Spleen (tissue), 7 donors: ENCODE data around the gene RIPOR2.

Source experiments
- POLR2A ChIP-seq, 3 donors: fragments of 450-650 bp; IDR thresholded peaks; one replicate each; pipeline ENCODE4 v1.5.1; 2017; ENCODE audit warnings: antibody characterized with exemption in 3 of 3, mild to moderate bottlenecking in 1 of 3
- TF ChIP-seq, protein P1 (sequence below), 11 experiments: fragments of 200-600 bp in 7 of 11; fragments of 450-650 bp in 4 of 11; sonication (generic) in 4 of 11; IDR thresholded peaks in 8 of 11; conservative IDR thresholded peaks in 3 of 11; 1 replicate in 7 of 11; 2 replicates in 4 of 11; pipeline versions ENCODE4 v1.4.0 to v1.8.0; 2016 to 2021; ENCODE audit warnings: antibody characterized with exemption in 11 of 11, inconsistent platforms in 4 of 11, mild to moderate bottlenecking in 1 of 11
- donor health status: DM: no; HTN: no; CAD: no; lungs with moderate emphysema.
- donor health status: DM: no; HTN: no; CAD: no.
- donor health status: DM: no; HTN: no; CAD: no.

- no peak for TF ChIP-seq POLR2A (IDR thresholded peaks at IDR 0.05)
- TF ChIP-seq, protein P1, sequence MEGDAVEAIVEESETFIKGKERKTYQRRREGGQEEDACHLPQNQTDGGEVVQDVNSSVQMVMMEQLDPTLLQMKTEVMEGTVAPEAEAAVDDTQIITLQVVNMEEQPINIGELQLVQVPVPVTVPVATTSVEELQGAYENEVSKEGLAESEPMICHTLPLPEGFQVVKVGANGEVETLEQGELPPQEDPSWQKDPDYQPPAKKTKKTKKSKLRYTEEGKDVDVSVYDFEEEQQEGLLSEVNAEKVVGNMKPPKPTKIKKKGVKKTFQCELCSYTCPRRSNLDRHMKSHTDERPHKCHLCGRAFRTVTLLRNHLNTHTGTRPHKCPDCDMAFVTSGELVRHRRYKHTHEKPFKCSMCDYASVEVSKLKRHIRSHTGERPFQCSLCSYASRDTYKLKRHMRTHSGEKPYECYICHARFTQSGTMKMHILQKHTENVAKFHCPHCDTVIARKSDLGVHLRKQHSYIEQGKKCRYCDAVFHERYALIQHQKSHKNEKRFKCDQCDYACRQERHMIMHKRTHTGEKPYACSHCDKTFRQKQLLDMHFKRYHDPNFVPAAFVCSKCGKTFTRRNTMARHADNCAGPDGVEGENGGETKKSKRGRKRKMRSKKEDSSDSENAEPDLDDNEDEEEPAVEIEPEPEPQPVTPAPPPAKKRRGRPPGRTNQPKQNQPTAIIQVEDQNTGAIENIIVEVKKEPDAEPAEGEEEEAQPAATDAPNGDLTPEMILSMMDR (IDR thresholded peaks at IDR 0.05 in 8 of 11, conservative IDR thresholded peaks at IDR 0.05 in 3 of 11) = no peak
Measured at GRCh38 chr6:24836109-24836508, 99.7 kb downstream of the RIPOR2 start.
